ENCODE measurements around the gene IRX4. TPM values are rescaled to one million over a fixed set of nuclear protein-coding genes. Genes with fewer than 3 reads are reported as not detected.

IRX4 gene
- total and polyA plus RNA-seq, 2 experiments from 2014 or later = 0.82 to 1.7 TPM

DNA sequence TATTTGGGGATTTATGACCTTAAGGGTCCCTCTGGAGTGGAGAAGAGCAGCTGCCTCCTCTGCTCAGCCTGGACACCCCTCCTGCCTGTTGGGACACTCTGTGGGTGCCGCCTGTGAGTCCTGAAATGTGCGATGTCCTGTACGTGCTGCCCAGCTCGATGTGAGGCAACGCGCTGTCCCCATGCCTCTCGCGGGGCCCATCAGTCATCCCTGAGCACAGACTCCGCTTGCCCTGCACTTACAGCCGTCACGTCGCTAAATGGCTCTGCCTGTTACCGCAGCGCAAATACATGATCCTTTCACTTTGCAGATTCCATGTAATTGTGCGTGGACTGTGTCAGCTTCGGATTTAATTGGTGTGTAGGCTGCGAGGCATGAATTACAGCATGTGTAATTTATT lies 27.1 kb downstream of the IRX4 start:
- Histone ChIP-seq H3K79me2 (replicated peaks; ENCODE audit: insufficient read depth) (no peaks in the 10 kb centered on the region), H3K4me2 (no peak overlapping the region), H2AFZ (no peak overlapping the region), H3K36me3 (ENCODE audit: insufficient read depth) (no peaks in the 10 kb centered on the region), H4K20me1 (replicated peaks; ENCODE audit: insufficient read depth) (no peaks in the 10 kb centered on the region), H3F3A (replicated peaks; ENCODE audit: low read depth) (no peaks in the 10 kb centered on the region), H3K27me3 (ENCODE audit: insufficient read depth) (peaks cover 23% of the 10 kb centered on the region), H3K27ac (ENCODE audit: low read depth) (no peak overlapping the region), H3K4me3 (no peak overlapping the region), H3K4me1 (ENCODE audit: insufficient read depth) (no peaks in the 10 kb centered on the region), H3K9me2 (ENCODE audit: insufficient read depth) (no peaks in the 10 kb centered on the region)
- TF ChIP-seq, protein P1, sequence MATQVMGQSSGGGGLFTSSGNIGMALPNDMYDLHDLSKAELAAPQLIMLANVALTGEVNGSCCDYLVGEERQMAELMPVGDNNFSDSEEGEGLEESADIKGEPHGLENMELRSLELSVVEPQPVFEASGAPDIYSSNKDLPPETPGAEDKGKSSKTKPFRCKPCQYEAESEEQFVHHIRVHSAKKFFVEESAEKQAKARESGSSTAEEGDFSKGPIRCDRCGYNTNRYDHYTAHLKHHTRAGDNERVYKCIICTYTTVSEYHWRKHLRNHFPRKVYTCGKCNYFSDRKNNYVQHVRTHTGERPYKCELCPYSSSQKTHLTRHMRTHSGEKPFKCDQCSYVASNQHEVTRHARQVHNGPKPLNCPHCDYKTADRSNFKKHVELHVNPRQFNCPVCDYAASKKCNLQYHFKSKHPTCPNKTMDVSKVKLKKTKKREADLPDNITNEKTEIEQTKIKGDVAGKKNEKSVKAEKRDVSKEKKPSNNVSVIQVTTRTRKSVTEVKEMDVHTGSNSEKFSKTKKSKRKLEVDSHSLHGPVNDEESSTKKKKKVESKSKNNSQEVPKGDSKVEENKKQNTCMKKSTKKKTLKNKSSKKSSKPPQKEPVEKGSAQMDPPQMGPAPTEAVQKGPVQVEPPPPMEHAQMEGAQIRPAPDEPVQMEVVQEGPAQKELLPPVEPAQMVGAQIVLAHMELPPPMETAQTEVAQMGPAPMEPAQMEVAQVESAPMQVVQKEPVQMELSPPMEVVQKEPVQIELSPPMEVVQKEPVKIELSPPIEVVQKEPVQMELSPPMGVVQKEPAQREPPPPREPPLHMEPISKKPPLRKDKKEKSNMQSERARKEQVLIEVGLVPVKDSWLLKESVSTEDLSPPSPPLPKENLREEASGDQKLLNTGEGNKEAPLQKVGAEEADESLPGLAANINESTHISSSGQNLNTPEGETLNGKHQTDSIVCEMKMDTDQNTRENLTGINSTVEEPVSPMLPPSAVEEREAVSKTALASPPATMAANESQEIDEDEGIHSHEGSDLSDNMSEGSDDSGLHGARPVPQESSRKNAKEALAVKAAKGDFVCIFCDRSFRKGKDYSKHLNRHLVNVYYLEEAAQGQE (IDR thresholded peaks at IDR 0.05; ENCODE audit: unreplicated experiment) = no peak
- TF ChIP-seq ZNF114 (CRISPR knock-in tag; IDR thresholded peaks at IDR 0.05) (no peak), ZNF331 (CRISPR knock-in tag; IDR thresholded peaks at IDR 0.05; ENCODE audit: low read depth) (no peak), CREB1 (CRISPR knock-in tag; IDR thresholded peaks at IDR 0.05; ENCODE audit: low read depth) (no peak)
- TF ChIP-seq, protein P2, sequence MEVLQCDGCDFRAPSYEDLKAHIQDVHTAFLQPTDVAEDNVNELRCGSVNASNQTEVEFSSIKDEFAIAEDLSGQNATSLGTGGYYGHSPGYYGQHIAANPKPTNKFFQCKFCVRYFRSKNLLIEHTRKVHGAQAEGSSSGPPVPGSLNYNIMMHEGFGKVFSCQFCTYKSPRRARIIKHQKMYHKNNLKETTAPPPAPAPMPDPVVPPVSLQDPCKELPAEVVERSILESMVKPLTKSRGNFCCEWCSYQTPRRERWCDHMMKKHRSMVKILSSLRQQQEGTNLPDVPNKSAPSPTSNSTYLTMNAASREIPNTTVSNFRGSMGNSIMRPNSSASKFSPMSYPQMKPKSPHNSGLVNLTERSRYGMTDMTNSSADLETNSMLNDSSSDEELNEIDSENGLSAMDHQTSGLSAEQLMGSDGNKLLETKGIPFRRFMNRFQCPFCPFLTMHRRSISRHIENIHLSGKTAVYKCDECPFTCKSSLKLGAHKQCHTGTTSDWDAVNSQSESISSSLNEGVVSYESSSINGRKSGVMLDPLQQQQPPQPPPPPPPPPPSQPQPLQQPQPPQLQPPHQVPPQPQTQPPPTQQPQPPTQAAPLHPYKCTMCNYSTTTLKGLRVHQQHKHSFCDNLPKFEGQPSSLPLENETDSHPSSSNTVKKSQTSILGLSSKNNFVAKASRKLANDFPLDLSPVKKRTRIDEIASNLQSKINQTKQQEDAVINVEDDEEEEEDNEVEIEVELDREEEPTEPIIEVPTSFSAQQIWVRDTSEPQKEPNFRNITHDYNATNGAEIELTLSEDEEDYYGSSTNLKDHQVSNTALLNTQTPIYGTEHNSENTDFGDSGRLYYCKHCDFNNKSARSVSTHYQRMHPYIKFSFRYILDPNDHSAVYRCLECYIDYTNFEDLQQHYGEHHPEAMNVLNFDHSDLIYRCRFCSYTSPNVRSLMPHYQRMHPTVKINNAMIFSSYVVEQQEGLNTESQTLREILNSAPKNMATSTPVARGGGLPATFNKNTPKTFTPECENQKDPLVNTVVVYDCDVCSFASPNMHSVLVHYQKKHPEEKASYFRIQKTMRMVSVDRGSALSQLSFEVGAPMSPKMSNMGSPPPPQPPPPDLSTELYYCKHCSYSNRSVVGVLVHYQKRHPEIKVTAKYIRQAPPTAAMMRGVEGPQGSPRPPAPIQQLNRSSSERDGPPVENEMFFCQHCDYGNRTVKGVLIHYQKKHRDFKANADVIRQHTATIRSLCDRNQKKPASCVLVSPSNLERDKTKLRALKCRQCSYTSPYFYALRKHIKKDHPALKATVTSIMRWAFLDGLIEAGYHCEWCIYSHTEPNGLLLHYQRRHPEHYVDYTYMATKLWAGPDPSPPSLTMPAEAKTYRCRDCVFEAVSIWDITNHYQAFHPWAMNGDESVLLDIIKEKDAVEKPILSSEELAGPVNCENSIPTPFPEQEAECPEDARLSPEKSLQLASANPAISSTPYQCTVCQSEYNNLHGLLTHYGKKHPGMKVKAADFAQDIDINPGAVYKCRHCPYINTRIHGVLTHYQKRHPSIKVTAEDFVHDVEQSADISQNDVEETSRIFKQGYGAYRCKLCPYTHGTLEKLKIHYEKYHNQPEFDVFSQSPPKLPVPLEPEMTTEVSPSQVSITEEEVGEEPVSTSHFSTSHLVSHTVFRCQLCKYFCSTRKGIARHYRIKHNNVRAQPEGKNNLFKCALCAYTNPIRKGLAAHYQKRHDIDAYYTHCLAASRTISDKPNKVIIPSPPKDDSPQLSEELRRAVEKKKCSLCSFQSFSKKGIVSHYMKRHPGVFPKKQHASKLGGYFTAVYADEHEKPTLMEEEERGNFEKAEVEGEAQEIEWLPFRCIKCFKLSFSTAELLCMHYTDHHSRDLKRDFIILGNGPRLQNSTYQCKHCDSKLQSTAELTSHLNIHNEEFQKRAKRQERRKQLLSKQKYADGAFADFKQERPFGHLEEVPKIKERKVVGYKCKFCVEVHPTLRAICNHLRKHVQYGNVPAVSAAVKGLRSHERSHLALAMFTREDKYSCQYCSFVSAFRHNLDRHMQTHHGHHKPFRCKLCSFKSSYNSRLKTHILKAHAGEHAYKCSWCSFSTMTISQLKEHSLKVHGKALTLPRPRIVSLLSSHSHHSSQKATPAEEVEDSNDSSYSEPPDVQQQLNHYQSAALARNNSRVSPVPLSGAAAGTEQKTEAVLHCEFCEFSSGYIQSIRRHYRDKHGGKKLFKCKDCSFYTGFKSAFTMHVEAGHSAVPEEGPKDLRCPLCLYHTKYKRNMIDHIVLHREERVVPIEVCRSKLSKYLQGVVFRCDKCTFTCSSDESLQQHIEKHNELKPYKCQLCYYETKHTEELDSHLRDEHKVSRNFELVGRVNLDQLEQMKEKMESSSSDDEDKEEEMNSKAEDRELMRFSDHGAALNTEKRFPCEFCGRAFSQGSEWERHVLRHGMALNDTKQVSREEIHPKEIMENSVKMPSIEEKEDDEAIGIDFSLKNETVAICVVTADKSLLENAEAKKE (CRISPR knock-in tag; IDR thresholded peaks at IDR 0.05) = no peak
- Mint-ChIP-seq H3K36me3 (ENCODE audit: low read depth) (no peaks in the 10 kb centered on the region), H3K27ac (no peak overlapping the region), H3K4me3 (no peak overlapping the region), H3K27me3 (ENCODE audit: insufficient read depth, low read depth, poor library complexity) (peaks cover 34% of the 10 kb centered on the region), H3K4me1 (peaks cover 17% of the 10 kb centered on the region; the same call in 2 of the 3 replicates), H3K9me3 (no peaks in the 10 kb centered on the region)
- ATAC-seq = no peak
- no peak for DNase-seq (ENCODE audit: low spot score)

All from GM23338 (cell line).